22Rv1 (cell line): ENCODE results near the gene RPP30.
A peak's percentile ranks its signal among the peaks of the same experiment; 100 is the strongest.

ENCODE experiments used
- H3K27ac ChIP-seq: fragments of 450-650 bp; 2 replicates; pipeline ENCODE4 v1.5.1; 2017
- CTCF ChIP-seq: fragments of 450-650 bp; IDR thresholded peaks from 2 replicates; pipeline ENCODE4 v1.5.1; 2017; ENCODE audit warnings: mild to moderate bottlenecking
- ZFX ChIP-seq: fragments of 450-650 bp; IDR thresholded peaks from 2 replicates; pipeline ENCODE4 v1.6.1; 2017; ENCODE audit warnings: antibody characterized with exemption, borderline replicate concordance

Gene RPP30

GRCh38 chr10:90857635-90858460, 13.9 kb upstream of the RPP30 start, which contains the start of gene HTR7:
Gene HTR7 (minus strand): TSS chr10:90858039. CDS start chr10:90857671, 368 bp downstream.
- H3K27ac ChIP-seq: no peak within 1 kb of the TSS

GRCh38 chr10:90858461-90858968, 13.3 kb upstream of the RPP30 start:
- TF ChIP-seq ZFX (no peak), CTCF (no peak)
- H3K27ac ChIP-seq: no peak overlapping the region

More at GRCh38 chr10:90857635-90858460, 13.9 kb upstream of the RPP30 start, which contains the start of gene HTR7:
- TF ChIP-seq ZFX (no peak), CTCF (peak; percentile 83)

- H3K27ac ChIP-seq: no peak overlapping the region
- TF ChIP-seq ZFX (no peak), CTCF (no peak)
Measured at GRCh38 chr10:90859321-90859751, 12.4 kb upstream of the RPP30 start.

GRCh38 chr10:90860790-90861189, 11.0 kb upstream of the RPP30 start:
- no peak for TF ChIP-seq ZFX
- TF ChIP-seq CTCF: no peak
- H3K27ac ChIP-seq: no peak overlapping the region

- TF ChIP-seq ZFX: no peak
- TF ChIP-seq CTCF: peak; percentile 83
- no peak overlapping the region for H3K27ac ChIP-seq
Measured at GRCh38 chr10:90862908-90863514, 8.8 kb upstream of the RPP30 start.

DNA sequence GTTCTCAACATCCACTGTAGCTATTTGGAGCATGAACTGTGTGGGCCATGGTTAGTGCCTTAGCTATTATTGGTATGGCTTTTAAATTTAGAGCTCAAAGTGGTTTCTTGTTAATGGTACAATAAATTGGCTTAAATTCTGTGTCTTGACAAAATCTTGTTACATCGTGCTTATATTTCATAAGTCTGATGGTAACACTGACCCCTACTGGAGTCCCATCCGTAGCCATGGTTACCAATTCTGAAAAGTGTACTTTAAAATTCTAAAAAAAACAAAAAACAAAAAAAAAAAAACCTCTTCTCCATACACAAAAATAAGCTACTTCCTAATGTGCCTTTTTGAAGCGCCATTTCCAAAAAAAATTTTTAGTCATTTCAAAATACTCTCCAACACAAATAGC, 6.4 kb upstream of the RPP30 start:
- TF ChIP-seq ZFX: no peak
- TF ChIP-seq CTCF: peak; percentile 57
- no peak overlapping the region for H3K27ac ChIP-seq

DNA sequence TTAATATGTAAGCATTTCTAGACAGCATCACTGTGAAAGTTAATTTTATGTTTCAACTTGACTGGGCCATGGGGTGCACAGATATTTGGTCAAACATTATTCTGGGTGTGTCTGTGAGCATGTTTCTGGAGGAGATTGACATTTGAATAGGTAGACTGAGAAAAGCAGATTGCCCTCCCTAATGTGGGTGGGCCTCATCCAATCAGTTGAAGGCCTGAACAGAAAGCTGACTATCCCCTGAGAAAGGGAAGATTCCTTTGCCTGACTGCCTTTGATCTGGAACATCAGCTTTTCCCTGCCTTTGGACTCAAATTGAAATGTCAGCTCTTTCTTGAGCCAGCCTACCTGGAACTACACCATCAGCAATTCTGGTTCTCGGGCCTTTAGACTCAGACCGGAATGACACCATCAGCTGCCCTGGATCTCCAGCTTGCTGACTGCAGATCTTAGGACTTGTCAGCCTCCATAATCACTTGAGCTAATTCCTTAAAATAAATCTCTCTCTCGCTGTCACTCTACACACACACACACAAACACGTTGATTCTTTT, 5.7 kb upstream of the RPP30 start:
- no peak for TF ChIP-seq CTCF
- TF ChIP-seq ZFX: no peak
- H3K27ac ChIP-seq: no peak overlapping the region
